ENCODE results near the gene KLHL12.
"Not testable (repeated sequence)": the region's sequence is repeated elsewhere in the genome, so short reads cannot be mapped to it uniquely, and the experiment has no call there.

Gene KLHL12

DNA sequence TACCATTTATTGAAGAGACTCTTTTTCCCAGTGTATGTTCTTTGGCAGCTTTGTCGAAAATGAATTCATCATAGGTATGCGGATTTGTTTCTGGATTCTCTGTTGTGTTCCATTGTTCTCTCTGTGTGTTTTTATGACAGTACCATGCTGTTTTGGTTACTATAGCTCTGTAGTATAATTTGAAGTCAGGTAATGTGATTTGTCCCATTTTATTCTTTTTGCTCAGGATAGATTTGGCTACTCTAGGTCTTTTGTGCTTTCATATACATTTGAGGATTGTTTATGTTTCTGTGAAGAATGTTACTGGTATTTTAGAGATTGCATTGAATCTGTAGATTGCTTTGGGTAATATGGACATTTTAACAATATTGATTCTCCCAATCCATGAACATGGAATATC, 5.4 kb upstream of the KLHL12 start:
- 83 to 100% methylated on average over 2 of the region's 2 CpGs for WGBS, 2 experiments
- H3K36me3 ChIP-seq (ENCODE audit: control insufficient read depth, insufficient read depth, low read length): no peaks in the 10 kb centered on the region
- no peaks in the 10 kb centered on the region for H3K9me3 ChIP-seq (ENCODE audit: control insufficient read depth, low read length)
- H3K27me3 ChIP-seq (ENCODE audit: control insufficient read depth, insufficient read depth, low read length, poor library complexity, severe bottlenecking): no peaks in the 10 kb centered on the region
- H3K4me3 ChIP-seq (ENCODE audit: insufficient read depth, low read depth, low read length): no peak overlapping the region
- no peak overlapping the region for H3K27ac ChIP-seq (ENCODE audit: insufficient read depth, low read depth, low read length, poor library complexity, severe bottlenecking)
- H3K4me1 ChIP-seq (ENCODE audit: control insufficient read depth, insufficient read depth, low read length): no peaks in the 10 kb centered on the region

DNA sequence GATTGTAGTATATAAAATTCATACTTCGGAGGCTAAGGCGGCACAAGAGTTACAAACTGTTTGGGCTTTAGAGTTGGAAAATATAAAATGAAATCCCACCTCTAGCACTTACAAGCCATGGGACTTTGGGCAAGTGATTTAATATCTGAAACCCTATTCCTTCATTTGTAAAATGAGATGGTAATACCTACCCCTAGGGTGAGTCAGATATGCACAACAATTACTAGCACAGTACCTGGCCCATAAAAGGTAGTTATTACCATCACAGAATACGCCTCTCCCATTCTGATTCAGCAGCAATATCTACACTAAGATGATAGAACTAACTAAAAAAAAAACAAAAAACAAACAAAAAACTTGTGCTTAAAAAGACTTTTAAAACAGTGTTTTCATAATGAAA, 3.5 kb downstream of the KLHL12 start:
- H3K27me3 ChIP-seq (ENCODE audit: control insufficient read depth, insufficient read depth, low read length, poor library complexity, severe bottlenecking): no peaks in the 10 kb centered on the region
- H3K27ac ChIP-seq (ENCODE audit: insufficient read depth, low read depth, low read length, poor library complexity, severe bottlenecking): no peak overlapping the region
- H3K36me3 ChIP-seq (ENCODE audit: control insufficient read depth, insufficient read depth, low read length): peaks cover 8% of the 10 kb centered on the region
- H3K4me1 ChIP-seq (ENCODE audit: control insufficient read depth, insufficient read depth, low read length): no peaks in the 10 kb centered on the region
- H3K9me3 ChIP-seq (ENCODE audit: control insufficient read depth, low read length): no peaks in the 10 kb centered on the region
- WGBS, 2 experiments: 89 to 100% methylated on average over 1 to 3 of the region's 3 CpGs
- H3K4me3 ChIP-seq (ENCODE audit: insufficient read depth, low read depth, low read length): no peak overlapping the region

DNA sequence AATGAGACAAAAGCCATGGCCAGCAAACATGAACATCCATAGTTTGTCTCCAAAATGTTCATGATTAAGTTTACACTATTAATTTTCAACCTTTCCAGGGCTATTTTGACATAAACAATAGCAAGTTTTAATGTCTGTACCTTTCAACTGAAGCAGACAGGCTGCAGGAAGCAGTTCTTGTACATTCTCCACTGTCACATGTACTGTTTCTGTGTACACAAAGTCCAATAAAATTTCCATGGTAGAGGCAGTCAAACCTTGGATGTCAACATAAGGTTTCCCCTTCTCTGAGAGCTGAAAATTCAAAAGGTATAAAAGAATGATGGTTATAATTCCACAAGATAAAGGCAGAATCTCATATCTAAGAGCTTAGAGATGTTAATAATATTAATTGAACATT, 7.4 kb downstream of the KLHL12 start:
- Histone ChIP-seq H3K27me3 (ENCODE audit: control insufficient read depth, insufficient read depth, low read length, poor library complexity, severe bottlenecking) (no peaks in the 10 kb centered on the region), H3K4me1 (ENCODE audit: control insufficient read depth, insufficient read depth, low read length) (no peaks in the 10 kb centered on the region), H3K36me3 (ENCODE audit: control insufficient read depth, insufficient read depth, low read length) (peaks cover 34% of the 10 kb centered on the region), H3K4me3 (ENCODE audit: insufficient read depth, low read depth, low read length) (no peak overlapping the region), H3K9me3 (ENCODE audit: control insufficient read depth, low read length) (no peaks in the 10 kb centered on the region), H3K27ac (ENCODE audit: insufficient read depth, low read depth, low read length, poor library complexity, severe bottlenecking) (no peak overlapping the region)

DNA sequence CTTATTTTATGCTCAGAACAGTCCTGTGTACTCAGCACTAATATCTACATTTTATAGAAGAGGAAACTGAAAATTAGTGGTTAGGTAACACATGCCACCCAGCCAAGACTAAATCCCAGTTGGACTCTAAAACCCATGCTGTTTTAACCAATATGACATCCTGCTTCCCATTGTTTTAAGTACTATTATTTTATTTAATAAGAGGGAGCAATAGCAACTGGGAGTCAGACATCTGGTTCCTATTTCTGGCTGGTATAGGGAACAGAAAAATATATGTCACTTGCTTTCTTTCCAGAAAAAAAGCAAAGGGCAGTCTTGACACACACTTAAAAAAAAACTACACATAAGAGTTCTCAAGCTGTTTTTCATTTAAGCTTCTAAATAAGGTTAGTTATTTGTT, 11.9 kb downstream of the KLHL12 start:
- peaks cover 43% of the 10 kb centered on the region for H3K36me3 ChIP-seq (ENCODE audit: control insufficient read depth, insufficient read depth, low read length)
- no peaks in the 10 kb centered on the region for H3K9me3 ChIP-seq (ENCODE audit: control insufficient read depth, low read length)

DNA sequence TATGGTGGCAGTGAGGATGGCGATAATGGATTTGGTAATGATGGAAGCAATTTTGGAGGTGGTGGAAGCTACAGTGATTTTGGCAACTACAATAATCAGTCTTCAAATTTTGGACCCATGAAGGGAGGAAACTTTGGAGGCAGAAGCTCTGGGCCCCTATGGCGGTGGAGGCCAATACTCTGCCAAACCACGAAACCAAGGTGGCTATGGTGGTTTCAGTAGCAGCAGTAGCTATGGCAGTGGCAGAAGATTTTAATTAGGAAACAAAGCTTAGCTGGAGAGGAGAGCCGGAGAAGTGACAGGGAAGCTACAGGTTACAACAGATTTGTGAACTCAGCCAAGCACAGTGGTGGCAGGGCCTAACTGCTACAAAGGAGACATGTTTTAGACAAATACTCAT, 14.6 kb downstream of the KLHL12 start:
- H3K27ac ChIP-seq (ENCODE audit: insufficient read depth, low read depth, low read length, poor library complexity, severe bottlenecking); H3K9me3 ChIP-seq (ENCODE audit: control insufficient read depth, low read length); H3K4me1 ChIP-seq (ENCODE audit: control insufficient read depth, insufficient read depth, low read length); H3K27me3 ChIP-seq (ENCODE audit: control insufficient read depth, insufficient read depth, low read length, poor library complexity, severe bottlenecking); H3K4me3 ChIP-seq (ENCODE audit: insufficient read depth, low read depth, low read length): not testable (repeated sequence)
- WGBS, 2 experiments: 96 to 97% methylated on average over 4 of the region's 4 CpGs
- H3K36me3 ChIP-seq (ENCODE audit: control insufficient read depth, insufficient read depth, low read length): peaks cover 32% of the 10 kb centered on the region

More for the DNA sequence above, 11.9 kb downstream of the KLHL12 start:
- H3K4me3 ChIP-seq (ENCODE audit: insufficient read depth, low read depth, low read length): no peak overlapping the region
- no peak overlapping the region for H3K27ac ChIP-seq (ENCODE audit: insufficient read depth, low read depth, low read length, poor library complexity, severe bottlenecking)
- no peaks in the 10 kb centered on the region for H3K27me3 ChIP-seq (ENCODE audit: control insufficient read depth, insufficient read depth, low read length, poor library complexity, severe bottlenecking)
- no peaks in the 10 kb centered on the region for H3K4me1 ChIP-seq (ENCODE audit: control insufficient read depth, insufficient read depth, low read length)

DNA sequence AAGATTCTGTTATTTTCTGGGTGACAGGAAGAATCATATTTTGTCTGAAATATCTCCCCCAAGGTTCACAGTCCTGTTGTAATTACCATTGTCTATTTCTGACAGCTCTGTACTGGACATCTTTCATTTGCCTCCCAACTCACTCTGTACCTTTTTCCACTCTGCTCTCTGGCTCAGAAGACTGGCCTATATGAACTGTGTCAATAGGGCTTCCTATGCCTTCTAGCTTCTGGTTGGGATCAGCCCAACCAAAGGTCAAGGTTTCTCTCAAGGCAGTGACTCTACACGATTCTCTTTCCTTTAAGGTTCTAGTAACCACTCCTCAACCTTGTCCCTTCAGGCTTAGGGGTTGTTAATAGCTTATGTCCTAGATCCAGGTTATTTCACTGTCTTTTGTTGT, 17.5 kb downstream of the KLHL12 start:
- 75 to 97% methylated on average over 1 of the region's 1 CpG for WGBS, 2 experiments
- Histone ChIP-seq H3K27ac (ENCODE audit: insufficient read depth, low read depth, low read length, poor library complexity, severe bottlenecking) (no peak overlapping the region), H3K9me3 (ENCODE audit: control insufficient read depth, low read length) (no peaks in the 10 kb centered on the region), H3K36me3 (ENCODE audit: control insufficient read depth, insufficient read depth, low read length) (peaks cover 16% of the 10 kb centered on the region), H3K27me3 (ENCODE audit: control insufficient read depth, insufficient read depth, low read length, poor library complexity, severe bottlenecking) (no peaks in the 10 kb centered on the region), H3K4me1 (ENCODE audit: control insufficient read depth, insufficient read depth, low read length) (no peaks in the 10 kb centered on the region), H3K4me3 (ENCODE audit: insufficient read depth, low read depth, low read length) (no peak overlapping the region)

DNA sequence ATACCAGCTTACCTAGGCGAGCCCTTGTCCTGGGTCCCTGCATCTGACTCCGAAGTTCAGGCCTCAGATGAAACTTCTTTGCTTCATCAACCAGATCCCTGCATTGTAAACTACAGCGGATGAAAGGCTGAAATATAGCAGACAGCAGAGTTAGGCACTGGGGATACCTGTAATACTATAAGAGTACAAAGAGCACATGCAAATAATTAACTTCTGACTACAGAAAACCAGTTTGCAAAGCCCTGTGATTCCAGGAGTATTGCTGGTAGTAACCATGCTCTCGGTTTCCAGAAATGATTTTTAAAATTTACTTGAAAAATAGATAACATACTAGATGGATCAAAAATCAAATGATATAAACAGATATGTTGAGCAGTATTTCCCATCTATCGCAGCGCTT, 18.0 kb downstream of the KLHL12 start:
- 97 to 98% methylated on average over 4 to 6 of the region's 6 CpGs for WGBS, 2 experiments

DNA sequence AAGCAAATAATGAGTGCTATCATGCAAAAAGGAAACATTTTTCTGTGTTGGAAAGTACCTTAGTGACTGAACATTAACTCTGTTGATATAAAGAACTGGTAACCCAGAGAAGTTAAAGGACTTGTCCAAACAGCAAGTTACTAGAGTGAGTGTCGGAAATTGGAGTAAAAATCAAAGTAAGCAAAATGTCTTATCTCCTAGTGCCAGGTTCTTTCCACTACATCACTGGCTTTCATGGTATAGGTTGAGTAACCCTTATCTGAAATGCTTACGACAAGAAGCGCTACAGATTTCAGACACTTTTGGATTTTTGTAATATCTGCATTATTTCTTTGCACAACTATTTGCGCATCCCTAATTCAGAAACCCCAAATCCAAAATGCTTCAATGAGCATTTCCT, 21.7 kb downstream of the KLHL12 start:
- WGBS, 2 experiments: 62% methylated on average over 4 of the region's 4 CpGs
- Histone ChIP-seq H3K9me3 (ENCODE audit: control insufficient read depth, low read length) (no peaks in the 10 kb centered on the region), H3K36me3 (ENCODE audit: control insufficient read depth, insufficient read depth, low read length) (peaks cover 9% of the 10 kb centered on the region), H3K27ac (ENCODE audit: insufficient read depth, low read depth, low read length, poor library complexity, severe bottlenecking) (no peak overlapping the region), H3K27me3 (ENCODE audit: control insufficient read depth, insufficient read depth, low read length, poor library complexity, severe bottlenecking) (no peaks in the 10 kb centered on the region), H3K4me3 (ENCODE audit: insufficient read depth, low read depth, low read length) (no peak overlapping the region), H3K4me1 (ENCODE audit: control insufficient read depth, insufficient read depth, low read length) (no peaks in the 10 kb centered on the region)

More for the DNA sequence above, 18.0 kb downstream of the KLHL12 start:
- Histone ChIP-seq H3K9me3 (ENCODE audit: control insufficient read depth, low read length) (no peaks in the 10 kb centered on the region), H3K36me3 (ENCODE audit: control insufficient read depth, insufficient read depth, low read length) (peaks cover 16% of the 10 kb centered on the region), H3K27me3 (ENCODE audit: control insufficient read depth, insufficient read depth, low read length, poor library complexity, severe bottlenecking) (no peaks in the 10 kb centered on the region), H3K4me1 (ENCODE audit: control insufficient read depth, insufficient read depth, low read length) (no peaks in the 10 kb centered on the region), H3K27ac (ENCODE audit: insufficient read depth, low read depth, low read length, poor library complexity, severe bottlenecking) (no peak overlapping the region), H3K4me3 (ENCODE audit: insufficient read depth, low read depth, low read length) (no peak overlapping the region)

DNA sequence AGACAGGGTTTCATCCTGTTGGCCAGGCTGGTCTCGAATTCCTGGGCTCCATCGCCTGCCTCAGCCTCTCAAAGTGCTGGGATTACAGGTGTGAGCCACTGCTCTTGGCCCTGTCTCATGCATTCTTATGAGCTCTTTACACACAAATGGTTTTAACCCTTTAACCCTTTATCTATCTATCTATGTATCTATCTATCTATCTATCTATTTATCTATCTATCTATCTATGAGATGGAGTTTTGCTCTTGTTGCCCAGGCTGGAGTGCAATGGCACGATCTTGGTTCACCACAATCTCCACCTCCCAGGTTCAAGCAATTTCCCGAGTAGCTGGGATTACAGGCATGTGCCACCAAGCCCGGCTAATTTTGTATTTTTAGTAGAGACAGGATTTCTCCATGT, 23.2 kb downstream of the KLHL12 start:
- H3K4me1 ChIP-seq (ENCODE audit: control insufficient read depth, insufficient read depth, low read length); H3K9me3 ChIP-seq (ENCODE audit: control insufficient read depth, low read length); H3K27me3 ChIP-seq (ENCODE audit: control insufficient read depth, insufficient read depth, low read length, poor library complexity, severe bottlenecking); H3K36me3 ChIP-seq (ENCODE audit: control insufficient read depth, insufficient read depth, low read length); H3K27ac ChIP-seq (ENCODE audit: insufficient read depth, low read depth, low read length, poor library complexity, severe bottlenecking); H3K4me3 ChIP-seq (ENCODE audit: insufficient read depth, low read depth, low read length): not testable (repeated sequence)
- 89 to 94% methylated on average over 5 of the region's 5 CpGs for WGBS, 2 experiments

DNA sequence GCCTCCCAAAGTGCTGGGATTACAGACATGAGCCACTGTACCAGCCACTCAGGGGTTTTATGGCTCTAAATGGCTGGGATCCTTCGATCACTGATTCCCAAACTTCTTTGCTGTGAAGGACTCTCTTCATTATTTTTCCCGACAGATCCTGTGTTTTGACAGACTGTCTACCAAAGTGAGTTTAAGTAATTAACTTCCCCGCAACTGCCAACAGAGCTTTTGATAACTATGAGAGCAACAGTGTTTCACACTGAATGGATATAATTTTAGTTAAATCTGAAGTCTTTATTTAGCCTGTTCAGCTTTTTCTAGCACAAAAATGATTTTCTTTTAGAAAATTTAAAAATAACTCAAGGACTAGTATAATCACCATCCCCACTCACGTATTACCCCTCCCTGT, 25.5 kb downstream of the KLHL12 start:
- Histone ChIP-seq H3K27me3 (ENCODE audit: control insufficient read depth, insufficient read depth, low read length, poor library complexity, severe bottlenecking) (no peaks in the 10 kb centered on the region), H3K9me3 (ENCODE audit: control insufficient read depth, low read length) (no peaks in the 10 kb centered on the region), H3K4me3 (ENCODE audit: insufficient read depth, low read depth, low read length) (no peak overlapping the region), H3K36me3 (ENCODE audit: control insufficient read depth, insufficient read depth, low read length) (peaks cover 4% of the 10 kb centered on the region), H3K27ac (ENCODE audit: insufficient read depth, low read depth, low read length, poor library complexity, severe bottlenecking) (no peak overlapping the region), H3K4me1 (ENCODE audit: control insufficient read depth, insufficient read depth, low read length) (no peaks in the 10 kb centered on the region)
- WGBS, 2 experiments: 98 to 100% methylated on average over 3 of the region's 4 CpGs

DNA sequence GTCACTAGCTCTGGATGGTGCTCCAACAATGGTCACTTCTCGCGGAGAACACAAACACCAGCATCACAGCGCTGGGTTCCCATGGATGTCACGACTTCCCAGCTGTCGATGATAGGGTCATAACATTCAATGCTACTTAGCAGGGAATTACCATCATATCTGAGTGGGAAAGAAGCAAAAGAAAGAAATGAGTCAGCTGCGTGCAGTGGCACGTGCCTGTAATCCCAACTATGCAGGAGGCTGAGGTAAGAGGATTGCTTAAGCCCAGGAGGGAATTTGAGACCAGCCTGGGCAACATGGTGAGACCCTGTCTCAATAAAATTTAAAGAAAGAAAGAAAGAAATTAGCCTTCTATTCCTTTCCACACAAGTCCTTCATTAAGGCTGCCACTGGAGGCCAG, 34.5 kb downstream of the KLHL12 start:
- WGBS, 2 experiments: 95 to 97% methylated on average over 7 of the region's 7 CpGs

More for the DNA sequence above, 34.5 kb downstream of the KLHL12 start:
- H3K4me1 ChIP-seq (ENCODE audit: control insufficient read depth, insufficient read depth, low read length): no peaks in the 10 kb centered on the region
- no peaks in the 10 kb centered on the region for H3K27me3 ChIP-seq (ENCODE audit: control insufficient read depth, insufficient read depth, low read length, poor library complexity, severe bottlenecking)
- H3K36me3 ChIP-seq (ENCODE audit: control insufficient read depth, insufficient read depth, low read length): peaks cover 24% of the 10 kb centered on the region
- no peak overlapping the region for H3K27ac ChIP-seq (ENCODE audit: insufficient read depth, low read depth, low read length, poor library complexity, severe bottlenecking)
- H3K4me3 ChIP-seq (ENCODE audit: insufficient read depth, low read depth, low read length): no peak overlapping the region
- no peaks in the 10 kb centered on the region for H3K9me3 ChIP-seq (ENCODE audit: control insufficient read depth, low read length)
